Fibroblast of pulmonary artery (primary cell): ENCODE results near the gene NLK.

Experiments used
- DNase-seq: peaks from one replicate; pipeline ENCODE4 v3.0.0-alpha.2; 2010; ENCODE audit warnings: low read depth
- H3K4me3 ChIP-seq: replicated peaks from 2 replicates; pipeline ENCODE4 v1.5.1; 2011; ENCODE audit warnings: low read depth, mild to moderate bottlenecking, control low read depth, low read length, moderate library complexity
- TF ChIP-seq, protein P1 (sequence below): IDR thresholded peaks from 2 replicates; pipeline ENCODE4 v1.5.1; 2011; ENCODE audit warnings: mild to moderate bottlenecking, control low read depth, low read length, inconsistent platforms; ENCODE audit errors: missing control alignments

The NLK gene

DNA sequence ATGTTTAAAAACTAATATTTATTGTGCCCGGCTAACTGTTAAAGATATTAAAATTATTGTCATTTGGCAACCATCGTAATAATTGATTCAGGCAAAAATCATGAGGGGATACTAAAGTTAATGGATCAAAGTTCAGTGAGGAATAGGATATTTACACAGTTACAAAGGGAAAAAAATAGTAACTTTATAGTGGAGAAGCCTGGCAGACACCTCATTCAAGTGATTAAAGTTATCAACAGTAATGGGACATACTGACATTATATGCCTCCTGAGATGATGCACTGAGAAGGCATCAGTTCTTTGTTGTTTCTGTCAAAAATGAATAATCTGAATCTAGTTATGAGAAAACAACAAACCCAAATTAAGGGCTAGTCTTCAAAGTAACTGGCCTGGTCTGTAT lies 77.1 kb downstream of the NLK start:
- no peak overlapping the region for H3K4me3 ChIP-seq
- no peak for DNase-seq
- TF ChIP-seq, protein P1, sequence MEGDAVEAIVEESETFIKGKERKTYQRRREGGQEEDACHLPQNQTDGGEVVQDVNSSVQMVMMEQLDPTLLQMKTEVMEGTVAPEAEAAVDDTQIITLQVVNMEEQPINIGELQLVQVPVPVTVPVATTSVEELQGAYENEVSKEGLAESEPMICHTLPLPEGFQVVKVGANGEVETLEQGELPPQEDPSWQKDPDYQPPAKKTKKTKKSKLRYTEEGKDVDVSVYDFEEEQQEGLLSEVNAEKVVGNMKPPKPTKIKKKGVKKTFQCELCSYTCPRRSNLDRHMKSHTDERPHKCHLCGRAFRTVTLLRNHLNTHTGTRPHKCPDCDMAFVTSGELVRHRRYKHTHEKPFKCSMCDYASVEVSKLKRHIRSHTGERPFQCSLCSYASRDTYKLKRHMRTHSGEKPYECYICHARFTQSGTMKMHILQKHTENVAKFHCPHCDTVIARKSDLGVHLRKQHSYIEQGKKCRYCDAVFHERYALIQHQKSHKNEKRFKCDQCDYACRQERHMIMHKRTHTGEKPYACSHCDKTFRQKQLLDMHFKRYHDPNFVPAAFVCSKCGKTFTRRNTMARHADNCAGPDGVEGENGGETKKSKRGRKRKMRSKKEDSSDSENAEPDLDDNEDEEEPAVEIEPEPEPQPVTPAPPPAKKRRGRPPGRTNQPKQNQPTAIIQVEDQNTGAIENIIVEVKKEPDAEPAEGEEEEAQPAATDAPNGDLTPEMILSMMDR, result no peak

DNA sequence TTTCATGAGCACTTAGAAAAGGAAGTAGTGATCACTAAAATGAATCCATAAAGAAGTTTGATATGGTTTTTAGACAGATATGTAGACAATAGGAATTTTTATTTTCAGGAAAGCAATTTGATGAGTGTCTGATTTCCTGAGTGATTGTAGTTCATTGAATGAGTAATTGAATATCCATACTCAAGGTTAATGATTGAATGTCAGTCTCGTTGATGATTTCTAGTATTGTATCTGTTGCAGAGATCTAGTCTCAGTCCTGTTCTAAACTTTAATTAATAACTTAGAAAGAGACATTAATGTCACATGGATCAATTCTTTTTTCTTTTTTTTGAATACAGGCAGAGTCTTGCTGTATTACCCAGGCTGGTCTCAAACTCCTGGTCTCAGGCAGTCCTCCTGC lies 78.3 kb downstream of the NLK start:
- no peak for DNase-seq

DNA sequence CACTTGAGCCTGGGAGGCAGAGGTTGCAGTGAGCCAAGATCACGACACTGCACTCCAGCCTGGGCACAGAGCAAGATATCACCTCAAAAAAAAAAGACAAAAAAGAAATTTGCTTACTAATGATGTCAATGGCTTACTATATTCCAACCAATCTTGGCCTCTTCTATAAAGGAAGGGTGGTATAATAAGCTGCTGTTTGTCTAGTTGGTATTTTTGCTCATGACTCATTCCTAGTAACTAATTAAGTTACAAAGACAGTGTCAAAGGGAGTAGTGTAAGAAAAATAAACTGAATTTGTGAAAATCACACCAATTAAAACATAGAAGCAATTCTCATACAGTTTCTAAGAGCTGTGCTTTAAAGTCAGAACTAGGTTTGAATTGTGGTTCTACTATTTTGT lies 82.5 kb downstream of the NLK start:
- TF ChIP-seq, protein P1, result no peak
- no peak for DNase-seq
- no peak overlapping the region for H3K4me3 ChIP-seq

More for the DNA sequence above, 78.3 kb downstream of the NLK start:
- no peak overlapping the region for H3K4me3 ChIP-seq
- TF ChIP-seq, protein P1, result no peak

DNA sequence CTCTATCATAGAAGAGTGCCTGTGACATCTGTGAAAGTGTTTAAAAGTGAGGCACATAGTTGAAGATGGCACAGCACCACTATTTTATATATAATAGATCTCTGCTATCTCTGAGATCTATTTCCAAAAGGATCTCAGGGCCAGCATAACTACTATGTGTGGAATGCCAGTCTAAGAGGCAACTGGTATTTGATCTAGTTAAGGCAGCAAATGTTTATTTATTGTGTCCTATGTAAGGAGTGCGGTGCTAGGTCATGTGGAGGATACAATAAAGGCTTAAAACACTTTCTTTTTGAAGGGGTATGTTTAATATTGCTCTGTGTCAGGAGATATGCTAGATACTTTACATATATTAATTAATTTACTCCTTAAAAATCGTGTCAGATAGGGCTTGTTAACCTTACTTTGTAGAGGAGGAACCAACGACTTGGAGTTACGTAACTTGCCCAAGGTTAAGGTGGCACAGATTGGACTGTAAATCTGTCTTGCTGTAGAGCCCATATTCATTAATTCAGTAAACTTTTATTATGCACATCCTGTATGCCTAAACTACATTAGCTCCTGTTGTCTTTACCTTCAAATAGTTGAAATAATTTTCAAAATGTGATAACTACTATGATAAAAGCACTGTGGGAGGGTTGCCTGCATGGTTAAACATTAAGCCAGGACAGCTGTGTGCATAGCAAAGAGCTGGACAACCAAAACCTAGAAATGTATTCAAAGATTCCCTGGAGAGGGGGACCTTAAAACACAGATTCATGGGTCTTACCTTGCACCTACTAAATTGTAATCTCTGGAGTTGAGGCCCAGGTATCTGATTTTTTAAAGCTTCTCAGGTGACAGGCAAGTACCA lies 83.3 kb downstream of the NLK start:
- no peak for DNase-seq
- TF ChIP-seq, protein P1, result no peak
- no peak overlapping the region for H3K4me3 ChIP-seq

DNA sequence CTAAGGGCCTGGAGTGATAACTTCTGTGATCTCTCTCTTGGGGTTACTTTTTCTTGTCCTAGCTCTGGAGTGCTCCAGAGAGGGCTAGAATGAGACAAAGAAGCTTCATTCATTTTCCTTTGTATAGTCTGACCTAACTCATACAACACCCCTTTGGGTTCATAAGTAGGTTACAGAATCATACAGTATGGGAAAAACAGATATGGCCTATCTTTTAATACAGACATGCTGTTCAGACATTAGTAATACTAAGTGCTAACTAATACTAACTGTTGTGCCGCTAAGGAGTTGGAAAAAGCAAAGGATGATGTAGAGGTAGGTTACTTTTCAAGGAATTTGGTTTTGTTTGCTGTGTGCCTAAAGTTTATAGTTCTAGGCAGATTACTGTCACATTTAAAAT lies 84.7 kb downstream of the NLK start:
- no peak for DNase-seq
- H3K4me3 ChIP-seq, result no peak overlapping the region
- TF ChIP-seq, protein P1, result no peak

DNA sequence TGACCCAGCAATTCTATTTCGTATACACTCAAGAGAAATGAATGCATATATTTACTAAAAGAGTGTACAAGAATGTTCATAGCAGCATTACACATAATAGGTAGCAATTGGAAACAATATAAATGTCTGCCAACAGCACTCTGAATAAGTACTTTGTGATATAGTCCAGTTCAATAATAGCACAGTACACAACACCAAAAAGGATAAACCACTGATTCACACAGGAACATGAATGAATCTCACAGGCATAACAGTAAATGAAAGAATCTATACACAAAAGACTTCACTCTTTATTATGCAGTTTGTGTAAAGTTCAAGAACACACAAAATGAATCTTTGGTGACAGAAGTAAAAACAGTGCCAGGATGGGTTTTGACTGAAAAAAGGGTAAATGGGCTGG lies 86.3 kb downstream of the NLK start:
- H3K4me3 ChIP-seq, result no peak overlapping the region
- TF ChIP-seq, protein P1, result no peak
- no peak for DNase-seq

DNA sequence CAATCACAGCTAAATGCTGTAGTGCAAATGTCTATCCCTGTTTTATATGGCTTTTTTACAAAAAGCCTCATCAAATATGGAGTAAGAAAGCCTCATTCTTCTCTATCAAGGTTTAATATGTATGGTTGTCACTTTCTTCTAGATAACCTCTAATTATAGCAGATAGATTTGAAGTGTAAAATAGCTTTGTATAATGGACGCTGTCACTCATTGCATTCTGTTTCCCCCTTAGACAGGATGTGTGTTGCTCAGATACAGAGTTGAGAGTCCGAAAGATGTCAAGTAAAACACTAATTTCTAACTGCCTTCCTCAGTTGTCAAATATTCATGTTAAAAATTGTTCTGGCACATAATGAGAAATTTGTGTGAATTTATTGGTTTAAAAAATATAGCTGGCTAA lies 88.0 kb downstream of the NLK start:
- no peak overlapping the region for H3K4me3 ChIP-seq
- TF ChIP-seq, protein P1, result no peak

More for the DNA sequence above, 88.0 kb downstream of the NLK start:
- DNase-seq, result no peak
